ENCODE results near the gene CENPV.
"Not testable (repeated sequence)": the region's sequence is repeated elsewhere in the genome, so short reads cannot be mapped to it uniquely, and the experiment has no call there.

Gene CENPV

DNA sequence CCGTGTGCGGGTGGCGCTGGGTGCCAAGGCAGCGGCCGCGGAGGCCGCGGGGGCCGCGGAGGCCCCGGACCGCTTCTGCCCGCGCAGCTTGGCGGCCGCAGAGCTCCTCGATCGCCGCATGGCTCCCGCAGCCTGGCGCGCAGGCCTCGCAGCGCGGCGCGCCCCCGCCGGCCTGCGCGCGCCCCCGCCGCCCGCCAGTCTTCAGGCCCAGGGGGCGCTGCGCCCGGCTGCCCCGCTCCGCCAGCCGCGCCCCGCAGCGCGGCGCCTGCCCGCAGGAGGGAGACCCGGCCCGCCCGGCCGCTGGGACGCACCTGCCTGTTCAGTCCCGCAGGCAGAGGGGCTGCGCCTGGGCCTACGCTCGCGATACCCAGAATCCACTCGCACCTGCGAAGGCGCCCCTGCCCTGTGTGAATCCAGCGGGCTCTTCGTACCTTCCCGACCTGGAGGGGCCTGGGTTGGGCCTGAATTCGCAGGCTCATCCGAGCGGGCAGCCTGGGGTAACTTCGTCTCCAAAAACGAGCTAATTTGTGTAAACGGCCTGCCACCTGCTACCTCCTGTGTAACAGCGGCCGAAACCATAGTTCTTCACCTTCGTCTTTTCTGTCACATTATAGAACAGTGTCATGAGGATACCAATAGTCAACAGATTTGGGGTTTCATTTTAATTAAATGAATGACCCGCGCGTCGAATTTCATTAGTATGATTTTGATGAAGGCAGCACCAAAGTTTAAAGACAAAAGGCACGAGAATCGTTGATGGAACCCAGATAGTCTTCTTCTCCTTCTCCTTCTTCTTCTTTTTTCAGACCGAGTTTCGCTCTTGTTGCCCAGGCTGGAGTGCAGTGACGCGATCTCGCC, at the start of gene CENPV:
CENPV (minus strand) TSS at position 153 of the 858 bp plus-strand sequence; CDS start at position 120, 33 bp downstream.
- TF ChIP-seq, protein P1, sequence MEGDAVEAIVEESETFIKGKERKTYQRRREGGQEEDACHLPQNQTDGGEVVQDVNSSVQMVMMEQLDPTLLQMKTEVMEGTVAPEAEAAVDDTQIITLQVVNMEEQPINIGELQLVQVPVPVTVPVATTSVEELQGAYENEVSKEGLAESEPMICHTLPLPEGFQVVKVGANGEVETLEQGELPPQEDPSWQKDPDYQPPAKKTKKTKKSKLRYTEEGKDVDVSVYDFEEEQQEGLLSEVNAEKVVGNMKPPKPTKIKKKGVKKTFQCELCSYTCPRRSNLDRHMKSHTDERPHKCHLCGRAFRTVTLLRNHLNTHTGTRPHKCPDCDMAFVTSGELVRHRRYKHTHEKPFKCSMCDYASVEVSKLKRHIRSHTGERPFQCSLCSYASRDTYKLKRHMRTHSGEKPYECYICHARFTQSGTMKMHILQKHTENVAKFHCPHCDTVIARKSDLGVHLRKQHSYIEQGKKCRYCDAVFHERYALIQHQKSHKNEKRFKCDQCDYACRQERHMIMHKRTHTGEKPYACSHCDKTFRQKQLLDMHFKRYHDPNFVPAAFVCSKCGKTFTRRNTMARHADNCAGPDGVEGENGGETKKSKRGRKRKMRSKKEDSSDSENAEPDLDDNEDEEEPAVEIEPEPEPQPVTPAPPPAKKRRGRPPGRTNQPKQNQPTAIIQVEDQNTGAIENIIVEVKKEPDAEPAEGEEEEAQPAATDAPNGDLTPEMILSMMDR (IDR thresholded peaks at IDR 0.05; ENCODE audit: low read depth, low read length, missing control alignments) = no peak

DNA sequence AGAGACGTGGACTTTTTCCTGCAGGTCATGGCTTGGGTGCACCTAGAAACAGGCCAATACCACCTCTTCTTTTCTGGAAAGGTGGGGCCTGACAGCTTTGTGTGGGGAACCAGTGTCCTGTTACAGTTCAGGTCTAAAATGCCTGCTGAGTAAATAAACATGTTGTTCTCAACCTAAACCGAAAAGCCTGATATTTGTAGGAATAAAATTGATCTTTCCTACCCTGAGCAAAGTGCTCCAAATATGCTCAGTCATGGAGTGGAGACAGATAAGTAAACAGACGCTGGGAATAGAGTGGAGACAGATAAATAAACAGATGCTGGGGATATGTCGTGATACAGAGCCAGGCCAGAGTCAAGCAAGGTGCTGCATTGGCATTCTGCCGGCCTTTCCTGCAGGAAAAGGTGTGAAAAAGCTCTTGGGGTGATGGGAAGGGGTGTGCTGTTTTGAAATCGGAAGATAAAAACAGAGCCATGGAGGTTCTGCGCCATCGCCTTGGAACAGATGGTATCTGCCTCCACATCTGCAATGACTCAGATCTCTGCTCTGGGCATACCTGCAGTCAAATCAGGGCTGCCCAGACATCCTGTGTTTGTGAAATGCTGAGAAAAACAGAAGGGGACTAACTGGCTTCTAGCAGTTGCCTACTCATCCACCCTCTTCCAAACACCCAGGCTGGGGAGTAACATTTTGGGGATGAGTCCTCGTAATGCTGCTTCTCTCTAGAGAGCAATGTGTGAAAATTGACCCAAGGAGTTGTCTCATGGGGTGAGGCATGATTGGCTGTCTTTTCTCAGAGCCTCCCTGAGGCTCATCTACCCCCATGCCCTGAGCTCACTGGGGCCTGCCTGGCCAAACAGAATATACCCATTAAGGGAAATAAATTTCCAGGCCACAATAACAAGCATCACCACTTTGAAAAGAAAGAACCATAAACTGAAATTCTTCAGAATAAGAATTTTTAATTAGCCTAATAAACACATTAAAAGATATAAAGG, 45.3 kb upstream of the CENPV start:
- H3K4me3 ChIP-seq (replicated peaks; ENCODE audit: low read depth, low read length) = no peak overlapping the region
- TF ChIP-seq, protein P1 (IDR thresholded peaks at IDR 0.05; ENCODE audit: low read depth, low read length, missing control alignments) = no peak
- no peak for DNase-seq (ENCODE audit: extremely low read depth, low read depth)

More for the DNA sequence above, at the start of gene CENPV:
- no peak for DNase-seq (ENCODE audit: extremely low read depth, low read depth)
- peak within 1 kb of the TSS; percentile 88 for H3K4me3 ChIP-seq (replicated peaks; ENCODE audit: low read depth, low read length)

DNA sequence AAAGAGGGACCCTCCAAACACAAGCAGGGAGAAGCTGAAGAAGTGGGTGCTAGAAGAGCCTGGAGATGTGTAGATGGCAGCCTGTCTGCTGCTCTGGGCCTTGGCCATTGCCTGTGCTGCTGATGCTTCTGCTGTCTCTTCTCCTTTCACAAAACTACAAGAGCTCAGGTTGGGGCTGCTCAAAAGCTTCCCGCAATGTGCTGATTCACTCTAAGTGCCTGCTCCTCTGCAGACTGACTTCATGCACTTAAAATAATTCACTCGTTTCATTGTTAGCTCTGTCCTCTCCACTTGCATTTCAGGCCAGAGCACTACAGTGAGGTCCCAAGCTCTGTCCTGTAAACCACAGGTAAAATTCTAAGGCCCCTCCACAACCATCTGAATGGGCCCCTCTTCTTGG, 43.4 kb upstream of the CENPV start:
- H3K4me3 ChIP-seq (replicated peaks; ENCODE audit: low read depth, low read length); DNase-seq (ENCODE audit: extremely low read depth, low read depth): not testable (repeated sequence)

DNA sequence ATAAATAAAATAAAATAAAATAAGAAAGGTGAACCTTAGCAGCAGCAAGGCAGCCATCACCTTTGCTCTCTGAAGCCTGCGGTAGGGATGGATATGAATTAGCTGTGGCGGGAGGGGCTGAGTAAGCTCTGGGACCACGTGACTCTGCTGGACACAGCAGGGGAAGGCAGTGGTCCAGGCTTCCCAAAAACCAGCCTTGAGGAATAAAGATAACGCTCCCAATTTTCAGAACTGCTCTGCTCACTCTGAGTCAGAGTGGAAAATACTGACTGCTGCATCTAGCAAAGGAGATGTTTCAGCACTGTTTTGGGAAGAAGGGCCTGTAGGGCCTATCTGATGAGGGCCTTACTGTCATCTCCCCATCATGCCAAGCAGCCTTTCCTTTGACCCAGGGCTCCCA, 42.6 kb upstream of the CENPV start:
- DNase-seq (ENCODE audit: extremely low read depth, low read depth); H3K4me3 ChIP-seq (replicated peaks; ENCODE audit: low read depth, low read length): not testable (repeated sequence)

DNA sequence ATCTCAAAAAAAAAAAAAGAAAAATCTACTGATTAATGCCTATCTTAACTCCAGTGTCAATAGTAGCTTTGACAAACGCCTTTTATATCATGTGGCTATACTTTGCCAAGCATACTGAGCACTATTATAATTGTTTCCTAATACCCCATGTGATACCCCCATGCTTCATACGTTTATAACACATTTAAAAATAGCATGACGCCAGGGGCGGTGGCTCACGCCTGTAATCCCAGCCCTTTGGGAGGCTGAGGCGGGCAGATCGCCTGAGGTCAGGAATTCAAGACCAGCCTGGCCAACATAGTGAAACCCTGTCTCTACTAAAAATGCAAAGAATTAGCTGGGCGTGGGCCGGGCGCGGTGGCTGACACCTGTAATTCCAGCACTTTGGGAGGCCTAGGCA, 39.2 kb upstream of the CENPV start:
- DNase-seq (ENCODE audit: extremely low read depth, low read depth); H3K4me3 ChIP-seq (replicated peaks; ENCODE audit: low read depth, low read length): not testable (repeated sequence)

DNA sequence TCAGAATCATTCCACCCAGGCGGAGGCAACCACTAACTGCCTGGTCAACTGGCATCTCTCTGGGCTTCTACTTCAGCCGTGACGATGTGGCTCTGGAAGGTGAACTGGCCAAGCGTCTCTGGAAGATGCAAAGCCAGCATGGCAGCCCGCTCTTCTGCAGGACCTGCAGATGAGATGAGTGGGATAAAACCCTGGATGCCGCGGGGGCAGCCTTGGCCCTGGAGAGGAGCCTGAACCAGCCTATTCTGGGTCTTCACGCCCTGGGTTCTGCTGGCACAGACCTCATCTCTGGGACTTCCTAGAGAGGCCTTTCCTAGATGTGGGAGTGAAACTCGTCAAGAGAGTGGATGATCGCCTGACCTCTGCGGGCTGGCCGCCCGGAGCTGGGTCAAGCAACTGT, 38.2 kb upstream of the CENPV start:
- no peak overlapping the region for H3K4me3 ChIP-seq (replicated peaks; ENCODE audit: low read depth, low read length)
- no peak for DNase-seq (ENCODE audit: extremely low read depth, low read depth)
- TF ChIP-seq, protein P1 (IDR thresholded peaks at IDR 0.05; ENCODE audit: low read depth, low read length, missing control alignments) = no peak

DNA sequence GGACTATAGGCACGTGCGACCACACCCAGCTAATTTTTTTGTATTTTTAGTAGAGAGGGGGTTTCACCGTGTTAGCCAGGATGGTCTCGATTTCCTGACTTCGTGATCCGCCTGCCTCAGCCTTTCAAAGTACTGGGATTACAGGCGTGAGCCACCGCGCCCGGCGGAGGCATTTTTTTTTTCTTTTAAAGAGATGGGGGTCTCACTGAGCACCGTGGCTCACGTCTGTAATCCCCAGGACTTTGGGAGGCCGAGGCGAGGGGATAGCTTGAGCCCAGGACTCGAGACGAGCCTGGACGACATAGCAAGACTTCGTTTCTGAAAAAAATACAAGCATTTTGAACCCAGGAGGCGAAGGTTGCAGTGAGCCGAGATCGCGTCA, 32.8 kb upstream of the CENPV start:
- peak overlapping the region; percentile 49 for H3K4me3 ChIP-seq (replicated peaks; ENCODE audit: low read depth, low read length)
- DNase-seq (ENCODE audit: extremely low read depth, low read depth) = not testable (repeated sequence)

DNA sequence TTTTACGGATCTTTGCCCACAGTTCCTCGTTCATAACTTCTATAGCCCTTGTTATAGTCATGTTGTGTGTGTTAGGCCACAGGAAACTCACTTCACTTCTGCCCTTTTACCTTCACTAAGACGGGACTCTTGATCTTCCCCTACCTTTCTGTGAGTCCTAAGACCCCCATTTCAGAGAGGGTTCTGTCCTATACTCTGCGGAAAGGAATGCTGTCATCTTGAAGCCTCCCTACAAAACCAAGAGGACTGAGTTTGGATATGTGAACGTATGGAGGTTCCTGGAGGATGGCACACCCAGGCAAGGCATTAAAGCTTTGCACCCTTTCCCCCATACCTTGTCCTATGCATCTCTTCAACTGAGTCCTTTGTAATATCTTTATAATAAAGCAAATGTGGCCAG, 31.3 kb upstream of the CENPV start:
- TF ChIP-seq, protein P1 (IDR thresholded peaks at IDR 0.05; ENCODE audit: low read depth, low read length, missing control alignments) = no peak
- no peak overlapping the region for H3K4me3 ChIP-seq (replicated peaks; ENCODE audit: low read depth, low read length)
- DNase-seq (ENCODE audit: extremely low read depth, low read depth) = no peak

All from HFF-Myc (cell line).